GM19099 (cell line): ENCODE results near the gene ATOSA.

Experiments
- POLR2A ChIP-seq: IDR thresholded peaks from 3 replicates; pipeline ENCODE4 v1.6.1; 2011; ENCODE audit warnings: low read depth; ENCODE audit not compliant: insufficient read length; ENCODE audit errors: extremely low read depth

ATOSA gene

DNA sequence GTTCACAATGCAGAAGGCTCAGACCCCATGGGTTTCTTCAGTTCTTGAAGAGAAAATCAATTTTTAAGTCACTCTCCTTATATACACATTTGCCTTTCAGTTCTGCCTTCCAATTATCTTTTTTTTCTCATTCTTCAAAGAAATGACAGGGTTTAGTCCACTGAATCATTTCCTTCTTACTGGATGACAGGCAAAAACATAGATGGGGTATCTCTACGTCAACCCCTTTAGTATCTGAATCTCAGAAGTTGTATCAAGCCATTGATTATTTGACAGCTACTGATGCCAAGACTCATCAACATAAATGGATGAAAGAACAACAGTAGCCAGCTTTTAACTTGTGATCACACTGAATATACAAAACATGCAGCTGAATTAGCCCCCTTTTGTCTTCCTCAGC is 6.5 kb downstream of the ATOSA start:
- TF ChIP-seq POLR2A = no peak

DNA sequence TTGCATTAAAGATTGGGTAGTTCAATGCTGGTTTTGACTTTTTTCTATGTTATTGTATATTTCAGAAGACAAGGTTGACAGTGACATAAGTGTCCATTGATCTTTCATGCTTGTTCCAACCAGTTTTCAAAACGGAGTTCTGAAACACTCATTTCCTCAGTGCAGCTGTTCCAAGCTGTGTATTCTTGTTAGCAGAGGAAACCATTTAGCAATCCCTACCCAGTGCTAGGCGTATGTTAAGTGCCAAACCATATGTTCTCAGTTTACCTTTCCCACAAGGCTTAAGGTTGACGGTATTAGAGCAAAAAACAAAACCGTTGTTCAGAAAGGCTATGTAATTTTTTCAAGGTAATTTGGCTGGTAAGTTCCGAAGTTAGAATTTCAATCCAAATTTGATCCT is 9.1 kb downstream of the ATOSA start:
- no peak for TF ChIP-seq POLR2A

DNA sequence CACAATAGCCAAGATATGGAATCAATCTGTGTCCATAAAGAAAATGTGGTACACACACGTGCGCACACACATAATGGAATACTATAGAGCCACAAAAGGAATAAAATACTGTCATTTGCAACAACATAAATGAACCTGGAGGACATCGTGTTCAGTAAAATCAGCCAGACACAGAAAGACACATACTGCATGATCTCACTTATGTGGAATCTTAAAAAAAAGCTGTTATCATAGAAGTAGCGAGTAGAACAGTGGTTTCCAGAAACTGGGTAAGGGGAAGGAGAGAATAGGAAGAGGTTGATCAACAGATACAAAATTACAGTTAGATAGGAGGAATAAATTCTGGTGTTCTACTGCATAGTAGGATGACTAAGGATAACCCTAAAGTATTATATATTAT is 11.1 kb downstream of the ATOSA start:
- no peak for TF ChIP-seq POLR2A

DNA sequence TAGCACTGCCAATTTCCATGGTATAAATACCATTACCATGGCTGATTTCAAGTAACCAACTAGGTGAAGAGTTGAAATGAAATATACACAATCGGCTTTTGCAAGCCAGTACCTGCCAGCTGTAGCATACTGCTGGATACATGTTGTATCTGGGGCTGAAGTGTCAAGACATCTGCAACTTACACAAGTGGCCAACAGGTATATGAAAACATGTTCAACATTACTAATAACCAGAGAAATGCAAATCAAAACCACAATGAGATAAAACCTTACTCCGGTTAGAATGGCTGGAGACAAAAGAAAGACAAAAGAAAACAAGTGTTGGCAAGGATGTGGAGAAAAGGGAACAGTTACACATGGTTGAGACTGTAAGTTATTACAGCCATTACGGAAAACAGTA is 11.6 kb downstream of the ATOSA start:
- TF ChIP-seq POLR2A = no peak

DNA sequence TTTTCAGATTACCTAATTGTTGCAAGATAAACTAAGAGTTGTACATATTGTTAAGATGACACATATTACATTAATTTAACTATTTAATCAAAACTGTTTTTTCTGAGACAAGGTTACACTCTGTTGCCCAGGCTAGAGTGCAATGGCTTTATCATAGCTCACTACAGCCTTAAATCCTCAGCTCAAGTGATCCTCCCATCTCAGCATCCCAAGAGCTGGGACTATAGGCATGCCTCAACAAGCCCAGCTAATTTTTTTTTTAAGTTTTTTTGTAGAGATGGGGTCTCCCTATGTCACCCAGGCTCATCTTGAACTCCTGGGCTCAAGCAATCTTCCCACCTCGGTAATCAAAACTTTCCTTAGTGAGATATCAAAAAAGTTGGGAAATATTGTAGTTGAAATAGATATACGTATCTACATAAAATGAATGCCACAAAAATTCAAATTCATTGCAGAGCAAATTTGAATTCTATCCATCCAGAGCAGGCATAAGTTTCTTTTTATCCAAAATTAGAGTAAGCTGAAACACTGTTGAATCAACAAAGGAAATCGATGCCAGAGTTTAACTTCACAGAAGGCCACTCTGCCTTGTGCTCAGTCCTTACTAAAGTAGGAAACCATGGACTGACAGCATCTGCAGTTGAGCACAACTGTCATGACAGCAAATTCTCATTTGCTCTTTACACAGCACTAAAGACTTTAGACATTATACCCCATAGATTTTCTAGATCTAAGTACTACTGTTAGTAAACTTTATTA is 15.5 kb downstream of the ATOSA start:
- TF ChIP-seq POLR2A = no peak

DNA sequence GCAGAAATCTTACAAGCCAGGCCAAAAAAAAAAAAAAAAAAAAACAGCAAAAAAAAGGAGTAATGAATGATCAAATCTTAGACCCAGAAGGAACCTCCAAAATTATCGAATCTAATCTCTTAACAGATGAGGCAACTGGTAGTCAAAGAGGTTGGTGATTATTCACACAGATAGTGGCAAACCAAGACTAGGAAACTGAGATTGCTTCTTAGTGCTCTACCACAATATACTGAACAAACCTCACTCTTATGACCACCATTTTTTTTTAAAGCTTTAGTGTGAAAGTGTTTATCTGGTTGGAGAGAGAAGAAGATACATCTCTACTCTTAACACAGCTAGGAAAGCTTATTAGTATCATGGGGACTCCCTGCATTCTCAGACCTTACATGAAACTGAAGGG is 17.3 kb downstream of the ATOSA start:
- no peak for TF ChIP-seq POLR2A

DNA sequence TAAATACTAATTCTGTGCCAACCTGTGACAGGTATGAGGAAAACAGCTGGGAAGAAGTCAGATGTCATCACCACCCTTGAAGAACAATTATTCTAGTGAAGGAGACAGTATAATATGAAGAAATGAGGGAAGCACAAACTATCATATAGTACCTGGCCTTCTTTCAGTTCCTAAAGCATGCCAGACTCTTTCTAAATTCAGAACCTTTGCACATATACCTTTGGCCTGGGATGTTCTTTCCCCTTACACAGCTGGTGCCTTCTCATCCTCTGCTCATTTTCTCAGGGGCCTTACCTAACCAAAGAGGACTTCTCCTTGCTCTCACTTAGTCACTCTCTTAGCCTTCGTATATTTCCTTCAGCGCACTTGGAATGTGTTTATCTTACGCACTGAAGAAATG is 19.0 kb downstream of the ATOSA start:
- TF ChIP-seq POLR2A = no peak

DNA sequence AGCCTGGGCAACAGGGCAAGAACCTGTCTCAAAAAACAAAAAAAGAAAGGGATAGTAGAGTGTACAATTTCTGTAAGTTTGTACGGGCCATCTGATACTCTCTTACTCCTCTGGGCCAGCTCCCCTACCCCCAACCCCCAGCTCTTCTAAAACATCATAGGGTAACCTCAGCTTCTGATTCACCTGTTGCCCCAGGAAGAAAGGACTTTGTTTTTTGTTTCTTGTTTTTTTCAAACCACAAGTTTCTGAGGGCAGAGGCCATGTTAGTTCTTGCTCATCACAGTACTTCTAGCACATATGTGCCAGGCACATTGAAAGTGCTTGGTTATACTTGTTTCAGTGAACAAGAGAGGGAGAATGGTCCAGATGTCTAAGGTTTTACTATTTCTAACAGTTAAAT is 20.2 kb downstream of the ATOSA start:
- TF ChIP-seq POLR2A = no peak

DNA sequence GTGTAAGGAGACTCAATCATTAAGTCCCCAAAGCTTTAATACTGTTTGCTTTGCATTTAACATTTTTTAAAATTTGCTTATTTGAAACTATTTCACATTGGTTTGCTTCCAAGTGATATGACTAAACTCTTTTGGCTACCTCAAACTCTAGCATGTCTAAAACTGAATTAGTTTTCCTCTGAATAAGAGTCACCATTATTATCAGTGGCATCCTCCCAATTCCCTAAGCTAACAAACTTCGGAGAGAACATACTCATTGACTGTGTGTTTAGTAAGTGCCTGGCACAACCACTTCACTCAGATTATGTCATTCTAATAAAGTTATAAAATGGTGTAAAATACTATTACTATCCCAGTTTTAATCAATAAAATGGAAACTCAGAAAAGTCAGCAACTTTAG is 21.9 kb downstream of the ATOSA start:
- no peak for TF ChIP-seq POLR2A

DNA sequence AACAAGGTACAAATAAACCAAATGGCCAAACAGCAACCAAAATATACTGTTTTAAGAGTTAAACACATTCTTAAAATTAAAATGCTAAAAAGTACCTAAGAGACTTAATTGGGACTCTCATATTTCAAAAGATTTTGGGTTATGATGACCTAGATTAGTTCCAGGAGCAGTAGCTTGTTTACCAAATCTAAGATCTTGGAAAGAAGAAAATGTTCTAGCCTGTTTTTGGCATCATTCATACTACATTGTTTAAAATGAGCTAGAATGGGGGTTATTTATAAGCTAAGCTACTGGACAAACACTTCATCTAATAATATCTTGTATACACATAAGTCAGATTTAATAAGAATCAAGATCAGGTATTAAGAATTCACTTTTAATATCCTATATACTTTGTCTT is 22.8 kb downstream of the ATOSA start:
- TF ChIP-seq POLR2A = no peak

DNA sequence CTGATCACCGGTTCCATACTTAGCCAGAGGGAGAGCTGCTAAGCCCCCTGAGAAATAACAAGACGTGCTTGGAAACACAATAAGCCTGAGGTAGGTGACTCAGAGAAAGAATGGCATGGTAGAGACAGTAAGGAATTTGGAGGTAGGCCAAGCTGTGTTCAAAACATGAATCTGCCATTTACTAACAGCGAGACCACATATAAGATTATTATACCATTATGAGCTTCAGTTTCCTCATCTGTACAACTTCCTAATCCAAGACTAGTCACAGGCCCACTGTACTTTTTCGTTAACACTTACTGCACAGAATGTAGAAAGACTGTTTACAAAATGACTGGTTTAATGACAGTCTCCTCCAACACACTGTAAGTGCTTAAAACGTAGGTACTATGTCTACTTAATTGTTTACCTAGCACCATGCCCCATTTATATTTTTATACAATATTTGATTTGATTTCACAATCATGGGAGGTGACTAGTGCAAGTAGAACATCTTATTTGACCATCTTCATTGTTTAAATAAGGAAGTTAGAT is 25.7 kb downstream of the ATOSA start:
- no peak for TF ChIP-seq POLR2A

DNA sequence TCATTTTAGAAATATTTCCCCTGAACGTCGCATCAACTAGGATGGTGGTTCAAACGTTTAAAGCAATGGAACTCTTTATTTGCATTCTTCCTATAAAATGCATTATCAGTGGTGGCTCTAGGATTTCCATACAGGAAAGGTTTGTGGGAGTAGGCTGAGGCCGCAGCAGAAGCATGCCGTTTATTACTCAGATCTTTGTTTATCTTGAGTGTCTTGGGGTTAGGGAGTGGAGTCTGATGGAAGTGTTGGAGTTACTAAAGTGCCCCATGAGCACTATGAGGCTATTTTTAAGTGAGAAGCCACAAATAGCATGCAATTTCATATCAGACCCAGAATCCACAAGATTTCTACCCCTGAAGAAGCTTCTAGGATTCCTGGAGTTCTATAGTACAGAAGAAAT is 26.2 kb downstream of the ATOSA start:
- TF ChIP-seq POLR2A = no peak

DNA sequence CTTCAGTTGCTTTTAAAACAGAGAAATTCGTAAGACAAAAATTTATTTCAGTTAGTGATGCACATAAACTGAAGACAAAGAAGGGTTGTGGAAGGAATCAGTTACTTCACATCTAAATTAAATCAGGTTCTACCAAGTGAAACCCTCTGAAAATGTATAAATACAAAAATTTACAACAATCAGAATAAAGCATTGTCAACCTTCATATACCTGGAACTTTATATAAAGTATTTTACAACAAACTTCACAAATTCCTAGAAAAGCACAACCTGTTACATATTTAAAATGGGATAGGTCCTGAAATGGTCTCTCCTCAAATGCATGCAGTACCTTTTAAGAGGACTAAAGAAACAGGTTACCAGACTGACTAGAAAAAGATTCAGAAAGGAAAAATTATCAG is 26.9 kb downstream of the ATOSA start:
- no peak for TF ChIP-seq POLR2A

DNA sequence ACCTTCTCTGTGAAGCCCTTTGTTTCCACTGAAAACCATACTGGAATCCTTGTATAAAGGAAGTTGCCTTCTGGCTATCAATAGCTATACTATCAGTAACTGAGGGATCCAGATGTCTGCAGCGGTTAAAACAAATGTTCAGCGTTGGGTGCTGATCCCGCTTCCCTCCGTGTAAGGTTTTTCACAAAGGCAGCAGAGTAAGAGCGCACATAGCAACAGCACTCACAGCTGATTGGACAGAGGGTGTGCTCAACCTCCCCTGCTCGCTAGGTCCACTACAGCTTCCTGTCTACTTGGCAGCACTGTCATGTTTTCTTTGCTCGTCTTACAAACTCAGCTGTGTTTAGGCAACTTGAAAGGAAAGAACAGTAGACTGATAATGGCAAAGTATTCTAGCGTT is 27.3 kb downstream of the ATOSA start:
- no peak for TF ChIP-seq POLR2A

DNA sequence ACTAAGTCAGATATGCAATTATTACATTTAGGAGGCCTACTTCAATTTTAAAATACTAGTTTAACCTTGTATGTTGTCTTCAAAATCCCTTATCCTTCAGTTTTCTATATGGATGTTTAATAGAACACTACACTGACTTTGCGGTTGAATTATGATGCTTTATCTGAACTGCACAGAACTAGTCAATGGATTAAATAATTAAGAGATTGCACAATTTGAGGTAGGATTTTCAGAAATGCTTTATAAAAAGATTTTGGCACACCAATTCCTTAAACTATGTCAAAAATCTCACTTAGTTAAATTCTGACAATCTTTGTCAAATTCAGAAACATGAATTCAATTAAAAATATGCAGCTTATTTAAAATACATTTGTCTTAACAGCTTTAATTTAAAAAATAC is 28.1 kb downstream of the ATOSA start:
- TF ChIP-seq POLR2A = no peak

DNA sequence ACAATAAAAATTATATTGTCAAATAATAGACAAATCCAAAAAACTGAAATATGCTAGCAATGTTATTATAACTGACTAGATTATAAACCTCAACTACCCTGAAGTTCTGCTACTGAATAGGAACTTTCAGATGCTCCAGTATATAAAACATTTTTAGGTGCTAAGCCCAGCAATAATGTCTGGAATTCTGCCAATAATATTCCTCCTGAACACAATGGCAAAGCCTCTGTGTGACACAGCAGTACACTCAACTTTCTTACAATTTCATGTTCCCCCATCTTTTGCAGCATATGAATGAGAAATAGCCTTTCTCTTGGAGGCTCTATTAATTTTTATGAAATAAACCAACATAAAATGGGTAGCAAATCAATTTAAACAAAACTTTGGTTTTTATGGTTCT is 29.5 kb downstream of the ATOSA start:
- no peak for TF ChIP-seq POLR2A

DNA sequence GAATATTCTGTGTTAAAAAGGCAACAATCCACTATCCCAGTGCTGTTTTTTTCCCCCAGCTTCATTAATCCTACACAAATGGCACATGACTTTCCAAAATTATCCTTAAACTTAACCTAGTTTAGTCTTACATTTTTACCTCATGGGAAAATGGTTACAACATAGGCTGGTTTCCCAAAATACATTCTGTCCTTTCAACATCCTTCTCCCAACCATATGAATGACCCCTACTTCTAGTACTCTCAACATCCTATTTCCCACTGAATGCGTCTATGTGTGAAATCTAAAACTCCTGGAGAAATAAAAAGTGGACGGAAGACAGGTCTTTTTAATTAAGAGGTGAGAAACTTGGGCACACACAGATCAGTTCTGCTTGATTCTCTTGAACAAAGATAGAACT is 33.3 kb downstream of the ATOSA start:
- no peak for TF ChIP-seq POLR2A
